Stimulated activated CD4-positive, alpha-beta T cell treated with anti-CD3 and anti-CD28 coated beads, Interleukin-12 subunit alpha, Interleukin-12 subunit beta, amount 100 ng/mL, for 48 hours (primary cell): ENCODE results near the gene FOCAD.

Experiments used
- DNase-seq, 3 donors: peaks; one replicate each; pipeline ENCODE4 v3.0.0-alpha.2; 2020; ENCODE audit warnings: low read depth in 2 of 3, low spot score in 1 of 3

The FOCAD gene

GRCh38 chr9:20728493-20729220 is 44.6 kb downstream of the FOCAD start:
- DNase-seq = no peak

- DNase-seq = no peak
These were observed 45.5 kb downstream of the FOCAD start for GRCh38 chr9:20729523-20729922.

DNA sequence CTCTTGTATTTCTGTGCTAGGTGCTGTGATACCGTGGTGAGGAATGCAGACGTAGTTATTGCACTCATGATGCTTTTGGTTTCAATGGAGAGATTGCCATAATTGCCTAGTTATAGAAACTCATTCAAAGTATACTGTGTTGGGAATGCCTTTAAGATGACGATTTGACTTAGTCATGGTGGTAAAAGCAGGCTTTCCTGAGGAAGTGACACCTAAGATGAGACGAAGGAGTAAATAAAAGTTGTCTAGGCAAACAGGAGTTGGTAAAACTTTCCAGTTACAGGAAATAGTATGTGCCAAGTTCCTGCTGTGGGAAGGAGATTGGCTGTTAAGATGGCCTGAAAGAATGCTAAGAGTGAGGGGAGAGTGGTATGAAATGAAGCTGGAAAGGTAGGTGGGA is 48.1 kb downstream of the FOCAD start:
- DNase-seq = no peak

GRCh38 chr9:20734275-20734674 is 50.2 kb downstream of the FOCAD start:
- DNase-seq = no peak

- no peak for DNase-seq
These were observed 56.2 kb downstream of the FOCAD start for GRCh38 chr9:20740304-20740703.

DNA sequence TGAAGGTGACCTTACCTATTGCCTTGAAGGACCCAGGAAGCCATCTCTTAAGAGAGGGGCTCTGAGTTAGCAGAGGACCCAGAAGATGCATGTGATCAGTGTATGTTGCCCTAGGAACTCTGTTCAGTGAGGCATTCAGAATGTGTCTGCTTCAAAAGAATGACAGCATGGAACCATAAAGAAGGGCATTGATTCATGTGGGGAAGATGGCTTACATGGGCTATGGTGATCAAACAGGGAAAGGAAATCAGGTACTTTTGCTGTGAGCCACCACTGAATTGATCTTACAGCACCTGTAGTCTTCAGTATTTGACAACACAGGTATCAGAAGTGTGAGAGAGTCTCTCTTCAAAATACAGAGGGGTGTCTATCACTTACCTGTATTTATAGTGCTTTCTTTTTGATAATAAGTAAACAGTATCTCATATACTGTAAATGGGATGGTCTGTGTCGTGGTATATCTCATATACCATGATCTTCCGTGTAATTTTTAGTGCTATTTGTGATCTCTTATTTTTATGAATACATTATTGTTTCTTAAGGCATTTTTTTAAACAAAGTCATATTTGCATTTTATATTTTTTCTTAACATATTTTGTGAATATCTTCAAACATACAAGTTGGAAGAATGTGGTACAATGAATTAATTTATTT is 57.0 kb downstream of the FOCAD start:
- no peak for DNase-seq

- no peak for DNase-seq
These were observed 58.8 kb downstream of the FOCAD start for GRCh38 chr9:20742833-20743232.

- DNase-seq = no peak
These were observed 60.1 kb downstream of the FOCAD start for GRCh38 chr9:20744036-20744630.

DNA sequence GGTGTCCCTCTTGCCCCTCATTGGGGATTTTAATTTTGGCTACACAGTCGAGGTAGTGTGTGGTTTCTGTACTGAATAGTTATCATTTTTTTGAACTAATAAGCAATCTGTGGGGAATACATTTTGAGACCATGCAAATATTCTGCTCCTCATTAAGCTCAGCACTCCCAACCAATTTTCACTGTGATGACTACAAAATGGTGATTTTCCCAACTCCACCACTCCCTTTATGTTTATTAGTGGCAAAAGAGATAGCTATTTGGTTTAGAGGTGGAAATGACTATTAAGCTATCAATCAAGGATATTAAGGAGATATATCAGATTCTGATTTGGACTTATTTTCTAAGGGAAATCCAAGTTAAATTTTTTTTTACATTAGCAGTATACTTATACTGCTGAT is 62.9 kb downstream of the FOCAD start:
- no peak for DNase-seq

- no peak for DNase-seq
These were observed 65.6 kb downstream of the FOCAD start for GRCh38 chr9:20749496-20750198.

GRCh38 chr9:20753761-20754160 is 69.7 kb downstream of the FOCAD start:
- DNase-seq = no peak

DNA sequence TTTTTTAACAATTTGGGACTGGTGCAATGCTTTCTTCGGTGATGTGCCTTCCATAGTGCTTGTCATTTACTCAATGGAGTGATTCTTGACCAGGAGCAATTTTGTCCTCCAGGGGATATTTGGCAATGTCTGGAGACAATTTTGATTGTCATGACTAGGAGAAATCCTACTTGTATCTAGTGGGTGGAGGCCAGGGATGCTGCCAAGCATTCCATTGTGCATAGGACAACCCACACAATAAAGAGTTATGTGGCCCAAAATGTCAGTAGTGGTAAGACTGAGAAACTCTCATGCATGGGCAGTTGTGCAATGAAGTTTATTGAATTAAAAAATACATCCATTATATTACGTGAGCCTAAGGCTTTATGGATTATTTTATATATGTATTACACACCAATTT is 70.5 kb downstream of the FOCAD start:
- DNase-seq = no peak

GRCh38 chr9:20760246-20760891 is 76.3 kb downstream of the FOCAD start:
- DNase-seq = no peak

- no peak for DNase-seq
These were observed 86.9 kb downstream of the FOCAD start for GRCh38 chr9:20770947-20771346.

GRCh38 chr9:20771729-20772128 is 87.7 kb downstream of the FOCAD start:
- no peak for DNase-seq

- DNase-seq = no peak
These were observed 91.6 kb downstream of the FOCAD start for GRCh38 chr9:20775683-20776082.

DNA sequence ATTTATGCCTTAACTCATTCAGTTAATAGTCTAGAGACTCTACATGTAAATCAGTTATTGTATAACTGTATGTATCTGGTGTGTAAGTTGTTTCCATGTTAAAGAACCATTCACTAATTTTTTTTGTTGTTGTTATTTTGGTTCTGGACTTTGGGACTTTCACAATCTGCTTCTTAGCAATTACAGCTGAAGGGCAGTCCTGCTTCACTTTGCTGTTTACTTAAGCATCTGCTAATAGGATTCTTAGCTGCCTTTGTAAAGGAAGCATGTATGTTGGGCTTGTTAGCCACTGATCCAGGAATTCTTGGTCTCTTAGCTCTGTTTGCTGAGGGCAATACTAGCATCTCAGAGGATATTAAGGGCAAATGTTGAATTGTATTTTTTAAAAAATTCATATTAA is 97.0 kb downstream of the FOCAD start:
- DNase-seq = no peak

- no peak for DNase-seq
These were observed 98.2 kb downstream of the FOCAD start for GRCh38 chr9:20782289-20782688.

GRCh38 chr9:20783057-20784038 is 99.3 kb downstream of the FOCAD start:
- no peak for DNase-seq

DNA sequence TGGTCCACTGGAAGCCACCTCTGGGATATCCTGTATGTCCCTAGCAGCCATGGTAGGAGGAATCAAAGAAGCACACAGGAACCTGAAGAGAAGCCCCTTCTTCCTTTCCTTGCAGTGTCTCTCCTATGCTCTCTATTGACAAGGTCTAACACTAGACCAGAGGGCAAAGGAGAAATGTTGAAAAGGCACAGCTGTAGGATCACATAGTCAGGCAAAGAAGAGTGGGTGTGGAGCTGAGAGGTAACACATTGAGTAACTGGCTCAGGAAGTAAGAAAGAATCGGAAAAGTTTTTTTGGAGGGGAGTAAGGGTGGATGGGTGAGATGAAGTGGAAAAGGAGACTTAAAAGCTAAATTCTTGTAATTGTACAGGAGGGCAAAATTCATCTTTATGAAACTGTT is 100.1 kb downstream of the FOCAD start:
- DNase-seq = no peak
